Mesothelial cell of epicardium (in vitro differentiated cells): ENCODE results near the gene RUNDC1. TPM values are rescaled to one million over a fixed set of nuclear protein-coding genes. Genes with fewer than 3 reads are reported as not detected.
A peak's percentile ranks its signal among the peaks of the same experiment; 100 is the strongest.
"Not testable (repeated sequence)": the region's sequence is repeated elsewhere in the genome, so short reads cannot be mapped to it uniquely, and the experiment has no call there.

Source experiments
- DNase-seq, 2 experiments: peaks; one replicate each; pipeline ENCODE4 v3.0.0; 2021; ENCODE audit warnings: low spot score in 2 of 2; ENCODE audit not compliant: unreplicated experiment in 2 of 2
- H3K27ac Mint-ChIP-seq: 2 replicates; pipeline ENCODE4 v1.8.0; 2021; ENCODE audit warnings: mixed read lengths
- H3K27me3 Mint-ChIP-seq: 2 replicates; pipeline ENCODE4 v1.8.0; 2021; ENCODE audit warnings: low read depth, mixed read lengths
- H3K36me3 Mint-ChIP-seq: 2 replicates; pipeline ENCODE4 v1.8.0; 2021; ENCODE audit warnings: mixed read lengths
- H3K4me1 Mint-ChIP-seq: 2 replicates; pipeline ENCODE4 v1.8.0; 2021; ENCODE audit warnings: mixed read lengths
- H3K4me3 Mint-ChIP-seq: 2 replicates; pipeline ENCODE4 v1.8.0; 2021; ENCODE audit warnings: mild to moderate bottlenecking, moderate library complexity, mixed read lengths
- H3K9me3 Mint-ChIP-seq: 2 replicates; pipeline ENCODE4 v1.8.0; 2021; ENCODE audit warnings: mixed read lengths
- CTCF ChIP-seq: fragments of 200-600 bp; sonication (generic); IDR thresholded peaks from one replicate; pipeline ENCODE4 v1.5.0; 2021; ENCODE audit warnings: antibody characterized with exemption; ENCODE audit not compliant: unreplicated experiment
- total RNA-seq: library from RNA; stranded (reverse); gene quantifications from 3 replicates; pipeline ENCODE4 v1.2.1, GENCODE V29; 2021

RUNDC1 gene
- total RNA-seq, 1 donor from 2014 or later = 13.9 TPM

- H3K4me1 Mint-ChIP-seq = peaks cover 25% of the 10 kb centered on the region
- TF ChIP-seq CTCF = peak; percentile 85
- no peaks in the 10 kb centered on the region for H3K9me3 Mint-ChIP-seq
- no peaks in the 10 kb centered on the region for H3K27me3 Mint-ChIP-seq
- H3K36me3 Mint-ChIP-seq = peaks cover 10% of the 10 kb centered on the region
- peak within 1 kb of the TSS; percentile 96 for H3K4me3 Mint-ChIP-seq
- peak within 1 kb of the TSS; percentile 100 for H3K27ac Mint-ChIP-seq
- DNase-seq = peak; percentile 94 to 96
These were observed 17.9 kb downstream of the RUNDC1 start, which contains the start of gene RPL27 for GRCh38 chr17:42997984-42998938. TSS of gene RPL27 (plus strand) at chr17:42998419. CDS start at chr17:42998751, 332 bp downstream.

- no peak for DNase-seq
- no peak for TF ChIP-seq CTCF
- peaks cover 16% of the 10 kb centered on the region for H3K36me3 Mint-ChIP-seq
These were observed 18.7 kb downstream of the RUNDC1 start for GRCh38 chr17:42999003-42999525.

GRCh38 chr17:43000894-43001293 is 20.5 kb downstream of the RUNDC1 start:
- H3K27me3 Mint-ChIP-seq, DNase-seq, H3K4me3 Mint-ChIP-seq, H3K9me3 Mint-ChIP-seq: not testable (repeated sequence)
- Mint-ChIP-seq H3K27ac (peak overlapping the region; percentile 12), H3K4me1 (peaks cover 25% of the 10 kb centered on the region), H3K36me3 (peaks cover 16% of the 10 kb centered on the region)

More at GRCh38 chr17:42999003-42999525, 18.7 kb downstream of the RUNDC1 start:
- Mint-ChIP-seq H3K27ac (peak overlapping the region; percentile 100), H3K4me3 (peak overlapping the region; percentile 96), H3K4me1 (peaks cover 25% of the 10 kb centered on the region), H3K27me3 (no peaks in the 10 kb centered on the region), H3K9me3 (no peaks in the 10 kb centered on the region)

- DNase-seq = no peak
- Mint-ChIP-seq H3K27me3 (no peaks in the 10 kb centered on the region), H3K9me3 (no peaks in the 10 kb centered on the region), H3K4me3 (no peak overlapping the region), H3K36me3 (peaks cover 16% of the 10 kb centered on the region), H3K27ac (peak overlapping the region; percentile 59), H3K4me1 (peaks cover 26% of the 10 kb centered on the region)
- TF ChIP-seq CTCF = no peak
These were observed 23.3 kb downstream of the RUNDC1 start for GRCh38 chr17:43003542-43004172.

GRCh38 chr17:43006639-43007551 is 26.5 kb downstream of the RUNDC1 start, which contains the start of gene IFI35:
TSS of gene IFI35 (plus strand) at chr17:43006784. CDS start at chr17:43006948, 164 bp downstream.
- peak within 1 kb of the TSS; percentile 81 for H3K4me3 Mint-ChIP-seq
- H3K36me3 Mint-ChIP-seq = peaks cover 8% of the 10 kb centered on the region
- peak in 1 of 2 experiments; percentile 65 for DNase-seq
- H3K27me3 Mint-ChIP-seq = no peaks in the 10 kb centered on the region
- peak within 1 kb of the TSS; percentile 97 for H3K27ac Mint-ChIP-seq
- no peaks in the 10 kb centered on the region for H3K9me3 Mint-ChIP-seq
- peaks cover 8% of the 10 kb centered on the region for H3K4me1 Mint-ChIP-seq
- no peak for TF ChIP-seq CTCF
